GM12878 (cell line): ENCODE results near the gene PMF1. TPM values are rescaled to one million over a fixed set of nuclear protein-coding genes. Genes with fewer than 3 reads are reported as not detected.

ENCODE experiments used
- ATAC-seq: fragments of 200-7000 bp; cut with Tn5 transposase; 3 replicates; pipeline ENCODE4 v1.9.1; 2020; ENCODE audit warnings: mild to moderate bottlenecking, moderate library complexity
- BruUV-seq: library from RNA; stranded (reverse); fragments of 400-500 nt; replicated peaks from 2 replicates; lab custom pipeline; 2021; lab: Mats Ljungman, UMichigan
- CTCF ChIA-PET: fragments of 300-600 bp; sonication (Branson Sonifier 250); formaldehyde crosslinking; extraction: SDS; loops from one replicate; lab custom pipeline; 2021; ENCODE audit warnings: inconsistent platforms; lab: Yijun Ruan, JAX
- POLR2A ChIA-PET: fragments of 350-600 bp; formaldehyde crosslinking; extraction: SDS; loops from one replicate; lab custom pipeline; 2021; ENCODE audit warnings: inconsistent platforms; lab: Charles Lee
- RAD21 ChIA-PET: fragments of 300-600 bp; sonication (Branson Sonifier 250); formaldehyde crosslinking; loops from one replicate; lab custom pipeline; 2023; ENCODE audit warnings: antibody characterized with exemption; ENCODE audit not compliant: unreplicated experiment; lab: Charles Lee
- SMC1A ChIA-PET: fragments of 300-600 bp; sonication (Branson Sonifier 250); formaldehyde crosslinking; loops from one replicate; lab custom pipeline; 2023; ENCODE audit not compliant: unreplicated experiment, uncharacterized antibody; lab: Charles Lee
- DNase-seq: peaks from one replicate; pipeline ENCODE4 v3.0.0-alpha.2; 2011; ENCODE audit warnings: low read depth, low spot score
- FAIRE-seq: peaks from 3 replicates; lab custom pipeline; 2011; peaks lifted over from hg19 to GRCh38; lab: Jason Lieb, UNC
- H2AFZ ChIP-seq: 2 replicates; pipeline ENCODE4 v1.6.0; 2011; ENCODE audit warnings: low read depth, low read length, control low read depth; ENCODE audit not compliant: control insufficient read depth
- H3K27ac ChIP-seq: 2 replicates; pipeline ENCODE4 v1.5.1; 2011; ENCODE audit warnings: control low read depth; ENCODE audit not compliant: control insufficient read depth, insufficient read depth
- H3K27me3 ChIP-seq, 2 experiments: replicated peaks in 1 of 2; 2 replicates each; pipeline versions ENCODE4 v1.6.0 to v1.6.1; 2011; ENCODE audit warnings: low read length in 1 of 2; ENCODE audit not compliant: control insufficient read depth in 2 of 2, insufficient read depth in 2 of 2
- H3K36me3 ChIP-seq, 2 experiments: 2 replicates each; pipeline ENCODE4 v1.5.1; 2011; ENCODE audit warnings: low read length in 1 of 2; ENCODE audit not compliant: control insufficient read depth in 2 of 2, insufficient read depth in 2 of 2
- H3K4me1 ChIP-seq: 2 replicates; pipeline ENCODE4 v1.6.1; 2011; ENCODE audit warnings: mild to moderate bottlenecking, low read length, moderate library complexity, mixed read lengths; ENCODE audit not compliant: control insufficient read depth, insufficient read depth
- H3K4me2 ChIP-seq: 2 replicates; pipeline ENCODE4 v1.6.0; 2011; ENCODE audit warnings: control low read depth; ENCODE audit not compliant: control insufficient read depth, insufficient read depth
- H3K4me3 ChIP-seq: fragments of 200-600 bp; sonication (generic); 2 replicates; pipeline ENCODE4 v1.5.1; 2016
- H3K79me2 ChIP-seq: 2 replicates; pipeline ENCODE4 v1.6.0; 2011; ENCODE audit warnings: low read length; ENCODE audit not compliant: control insufficient read depth, insufficient read depth
- H3K9ac ChIP-seq: 2 replicates; pipeline ENCODE4 v1.8.0; 2011; ENCODE audit warnings: low read length, control low read depth, mixed read lengths; ENCODE audit not compliant: control insufficient read depth, insufficient read depth
- H3K9me3 ChIP-seq: replicated peaks from 3 replicates; pipeline ENCODE4 v1.5.1; 2011; ENCODE audit warnings: mild to moderate bottlenecking, low read length; ENCODE audit not compliant: control insufficient read depth, insufficient read depth
- H4K20me1 ChIP-seq: 2 replicates; pipeline ENCODE4 v1.6.0; 2011; ENCODE audit not compliant: control insufficient read depth, insufficient read depth
- BRCA1 ChIP-seq: IDR thresholded peaks from 2 replicates; pipeline ENCODE4 v1.6.1; 2011; ENCODE audit warnings: low read depth, low read length, improper control_type of control experiment
- CHD1 ChIP-seq: IDR thresholded peaks from 2 replicates; pipeline ENCODE4 v1.6.1; 2012; ENCODE audit warnings: low read depth, low read length, improper control_type of control experiment
- EGR1 ChIP-seq, 2 experiments: IDR thresholded peaks; 1 replicate in 1 of 2; 2 replicates in 1 of 2; pipeline ENCODE4 v1.6.1; 2011 to 2012; ENCODE audit warnings: low read depth in 2 of 2, low read length in 2 of 2, borderline replicate concordance in 1 of 2, mild to moderate bottlenecking in 1 of 2, moderate library complexity in 1 of 2
- MEF2B ChIP-seq: fragments of 450-650 bp; IDR thresholded peaks from 2 replicates; pipeline ENCODE4 v1.6.1; 2018; ENCODE audit warnings: mild to moderate bottlenecking, moderate library complexity; ENCODE audit not compliant: partially characterized antibody, poor library complexity, severe bottlenecking
- MYC ChIP-seq: IDR thresholded peaks from 2 replicates; pipeline ENCODE4 v1.6.1; 2011; ENCODE audit warnings: mild to moderate bottlenecking, low read length, moderate library complexity, inconsistent platforms; ENCODE audit not compliant: insufficient read depth, insufficient replicate concordance, insufficient read length, severe bottlenecking
- TCF3 ChIP-seq: IDR thresholded peaks from 2 replicates; pipeline ENCODE4 v1.6.1; 2012; ENCODE audit warnings: low read depth, mild to moderate bottlenecking, low read length, borderline replicate concordance; ENCODE audit not compliant: insufficient read depth
- WGBS: methylation state at CpG from one replicate; pipeline ENCODE4 v1.1.6; 2016; ENCODE audit warnings: low lambda C conversion rate; ENCODE audit not compliant: insufficient replicate concordance, insufficient coverage; ENCODE audit errors: missing lambda C conversion rate; 5-methylcytosine and 5-hydroxymethylcytosine counted together
- in situ Hi-C: fragments of 300-500 bp; cut with MboI; formaldehyde crosslinking; loops from 9 replicates; pipeline ENCODE4 v1.14.3; 2018; ENCODE audit warnings: mixed read lengths
- intact Hi-C: fragments of 100-400 bp; cut with micrococcal nuclease; formaldehyde crosslinking; loops from one replicate; pipeline ENCODE4 v1.14.2; 2022; ENCODE audit not compliant: unreplicated experiment
- polyA plus RNA-seq, 11 experiments: library from polyadenylated mRNA; depleted of rRNA in 4 of 11; unstranded in 6 of 11; stranded (reverse) in 5 of 11; fragments of >200 nt; fragmentation: Nextera tagmentation in 4 of 11; fragmentation: Illumina TruSeq in 1 of 11; extraction: Ambion mirVana in 4 of 11; extraction: Trizol in 1 of 11; gene quantifications; 1 replicate in 1 of 11; 2 replicates in 10 of 11; pipeline versions ENCODE4 v1.2.1 to v1.2.3, GENCODE V29; 2011 to 2016; ENCODE audit warnings: inconsistent platforms in 2 of 11, missing spikeins in 2 of 11, low read depth in 1 of 11
- total RNA-seq, 4 experiments: library from RNA; depleted of rRNA in 3 of 4; stranded (reverse); fragments of >200 nt in 3 of 4; fragmentation: Illumina TruSeq in 1 of 4; extraction: Trizol in 1 of 4; gene quantifications; 2 replicates each; pipeline versions ENCODE4 v1.2.1 to v1.2.3, GENCODE V29; 2013 to 2021
- TF ChIP-seq, protein P1 (sequence below): fragments of 150-350 bp; IDR thresholded peaks from 2 replicates; pipeline ENCODE4 v1.6.1; 2016; ENCODE audit warnings: low read depth, low read length
- TF ChIP-seq, protein P2 (sequence below): fragments of 450-650 bp; IDR thresholded peaks from 2 replicates; pipeline ENCODE4 v1.6.1; 2017; ENCODE audit warnings: mild to moderate bottlenecking, moderate library complexity
- TF ChIP-seq, protein P3 (sequence below): fragments of 450-650 bp; conservative IDR thresholded peaks from 2 replicates; pipeline ENCODE4 v1.6.1; 2017; ENCODE audit warnings: mild to moderate bottlenecking, moderate library complexity

The PMF1 gene
- total and polyA plus RNA-seq, 10 of the 15 experiments (the other 5 are each of a cell fraction or from before 2014, with no cell fraction given), result 6.7 to 105 (median 67.3) TPM

DNA sequence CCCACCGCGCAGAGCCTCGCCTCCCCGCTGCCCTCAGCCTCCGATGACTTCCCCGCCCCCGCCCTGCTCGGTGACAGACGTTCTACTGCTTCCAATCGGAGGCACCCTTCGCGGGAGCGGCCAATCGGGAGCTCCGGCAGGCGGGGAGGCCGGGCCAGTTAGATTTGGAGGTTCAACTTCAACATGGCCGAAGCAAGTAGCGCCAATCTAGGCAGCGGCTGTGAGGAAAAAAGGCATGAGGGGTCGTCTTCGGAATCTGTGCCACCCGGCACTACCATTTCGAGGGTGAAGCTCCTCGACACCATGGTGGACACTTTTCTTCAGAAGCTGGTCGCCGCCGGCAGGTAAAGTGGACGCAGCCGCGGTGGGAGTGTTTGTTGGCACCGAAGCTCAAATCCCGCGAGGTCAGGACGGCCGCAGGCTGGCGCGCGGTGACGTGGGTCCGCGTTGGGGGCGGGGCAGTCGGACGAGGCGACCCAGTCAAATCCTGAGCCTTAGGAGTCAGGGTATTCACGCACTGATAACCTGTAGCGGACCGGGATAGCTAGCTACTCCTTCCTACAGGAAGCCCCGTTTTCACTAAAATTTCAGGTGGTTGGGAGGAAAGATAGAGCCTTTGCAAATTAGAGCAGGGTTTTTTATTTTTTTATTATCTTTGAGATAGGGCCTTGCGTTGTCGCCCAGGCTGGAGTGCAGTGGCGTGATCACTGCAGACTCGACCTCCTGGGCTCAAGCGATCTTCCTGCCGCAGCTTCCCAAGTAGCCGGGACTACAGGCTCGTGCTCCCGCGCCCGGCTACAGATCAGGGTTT lies at the start of gene PMF1 (continued):
- TF ChIP-seq, protein P1, sequence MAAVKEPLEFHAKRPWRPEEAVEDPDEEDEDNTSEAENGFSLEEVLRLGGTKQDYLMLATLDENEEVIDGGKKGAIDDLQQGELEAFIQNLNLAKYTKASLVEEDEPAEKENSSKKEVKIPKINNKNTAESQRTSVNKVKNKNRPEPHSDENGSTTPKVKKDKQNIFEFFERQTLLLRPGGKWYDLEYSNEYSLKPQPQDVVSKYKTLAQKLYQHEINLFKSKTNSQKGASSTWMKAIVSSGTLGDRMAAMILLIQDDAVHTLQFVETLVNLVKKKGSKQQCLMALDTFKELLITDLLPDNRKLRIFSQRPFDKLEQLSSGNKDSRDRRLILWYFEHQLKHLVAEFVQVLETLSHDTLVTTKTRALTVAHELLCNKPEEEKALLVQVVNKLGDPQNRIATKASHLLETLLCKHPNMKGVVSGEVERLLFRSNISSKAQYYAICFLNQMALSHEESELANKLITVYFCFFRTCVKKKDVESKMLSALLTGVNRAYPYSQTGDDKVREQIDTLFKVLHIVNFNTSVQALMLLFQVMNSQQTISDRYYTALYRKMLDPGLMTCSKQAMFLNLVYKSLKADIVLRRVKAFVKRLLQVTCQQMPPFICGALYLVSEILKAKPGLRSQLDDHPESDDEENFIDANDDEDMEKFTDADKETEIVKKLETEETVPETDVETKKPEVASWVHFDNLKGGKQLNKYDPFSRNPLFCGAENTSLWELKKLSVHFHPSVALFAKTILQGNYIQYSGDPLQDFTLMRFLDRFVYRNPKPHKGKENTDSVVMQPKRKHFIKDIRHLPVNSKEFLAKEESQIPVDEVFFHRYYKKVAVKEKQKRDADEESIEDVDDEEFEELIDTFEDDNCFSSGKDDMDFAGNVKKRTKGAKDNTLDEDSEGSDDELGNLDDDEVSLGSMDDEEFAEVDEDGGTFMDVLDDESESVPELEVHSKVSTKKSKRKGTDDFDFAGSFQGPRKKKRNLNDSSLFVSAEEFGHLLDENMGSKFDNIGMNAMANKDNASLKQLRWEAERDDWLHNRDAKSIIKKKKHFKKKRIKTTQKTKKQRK, result no peak
- TF ChIP-seq TCF3, result 0 out of 2 replicates have a peak, but pooled peaks have one; percentile 19

DNA sequence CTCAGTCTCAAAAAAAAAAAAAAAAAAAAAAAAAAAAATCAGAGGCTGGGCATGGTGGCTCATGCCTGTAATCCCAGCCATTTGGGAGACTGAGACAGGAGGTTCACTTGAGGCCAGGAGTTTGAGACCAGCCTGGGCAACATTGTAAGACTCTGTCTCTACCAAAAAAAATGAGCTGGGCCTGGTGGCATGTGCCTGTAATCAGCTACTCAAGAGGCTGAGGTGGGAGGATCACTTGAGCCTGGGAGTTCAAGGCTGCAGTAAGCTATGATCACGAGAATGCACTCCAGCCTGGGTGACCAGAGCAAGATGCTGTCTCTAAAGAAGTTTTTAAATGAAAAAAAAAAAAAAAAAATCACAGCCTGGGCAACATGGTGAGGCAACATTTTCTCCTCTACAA lies 49.1 kb upstream of the PMF1 start:
- FAIRE-seq (no peak), ATAC-seq (no peak), DNase-seq (no peak)
- Histone ChIP-seq H3K4me2 (no peak overlapping the region), H3K36me3 (peaks cover 3 to 16% of the 10 kb centered on the region in 2 experiments), H3K27ac (no peak overlapping the region), H3K4me1 (peaks cover 19% of the 10 kb centered on the region), H3K79me2 (no peaks in the 10 kb centered on the region; the same call in 1 of the 2 replicates), H3K9ac (no peak overlapping the region), H4K20me1 (no peaks in the 10 kb centered on the region), H3K4me3 (no peak overlapping the region), H2AFZ (no peak overlapping the region), H3K27me3 (no peaks in the 10 kb centered on the region), H3K9me3 (peaks cover 4% of the 10 kb centered on the region)
- in situ Hi-C loops, result no loop called here
- 100% methylated on average over 1 of the region's 1 CpG for WGBS
- BruUV-seq, result no TSS peak
- RAD21 ChIA-PET, result interaction anchor here (0.7 to 2.0 kb wide), 6 partner anchors 12 to 328 kb away, joined by 3 to 10 read pairs (median 4); no protein-coding TSS in a partner anchor
- CTCF ChIA-PET, result interaction anchor here (0.6 to 1.5 kb wide), 6 partner anchors 8 to 195 kb away, joined by 3 to 4 read pairs (median 3); no protein-coding TSS in a partner anchor
- POLR2A ChIA-PET, result interaction anchor here (0.6 to 3.3 kb wide), 16 partner anchors 9 to 872 kb away, joined by 3 to 15 read pairs (median 4); partner anchors contain the start of genes PMF1, SEMA4A and SLC25A44
- intact Hi-C loops, result no loop called here
- SMC1A ChIA-PET, result interaction anchor here (0.6 to 2.4 kb wide), 15 partner anchors 8 to 194 kb away, joined by 3 to 10 read pairs (median 5); partner anchors contain the start of genes PMF1 and SLC25A44
- no peak for TF ChIP-seq EGR1 (IDR thresholded peaks at IDR 0.05; ENCODE audit: borderline replicate concordance in 1 of 2, low read depth in 2 of 2, low read length in 2 of 2)
- TF ChIP-seq MYC, result no peak
- TF ChIP-seq, protein P2, sequence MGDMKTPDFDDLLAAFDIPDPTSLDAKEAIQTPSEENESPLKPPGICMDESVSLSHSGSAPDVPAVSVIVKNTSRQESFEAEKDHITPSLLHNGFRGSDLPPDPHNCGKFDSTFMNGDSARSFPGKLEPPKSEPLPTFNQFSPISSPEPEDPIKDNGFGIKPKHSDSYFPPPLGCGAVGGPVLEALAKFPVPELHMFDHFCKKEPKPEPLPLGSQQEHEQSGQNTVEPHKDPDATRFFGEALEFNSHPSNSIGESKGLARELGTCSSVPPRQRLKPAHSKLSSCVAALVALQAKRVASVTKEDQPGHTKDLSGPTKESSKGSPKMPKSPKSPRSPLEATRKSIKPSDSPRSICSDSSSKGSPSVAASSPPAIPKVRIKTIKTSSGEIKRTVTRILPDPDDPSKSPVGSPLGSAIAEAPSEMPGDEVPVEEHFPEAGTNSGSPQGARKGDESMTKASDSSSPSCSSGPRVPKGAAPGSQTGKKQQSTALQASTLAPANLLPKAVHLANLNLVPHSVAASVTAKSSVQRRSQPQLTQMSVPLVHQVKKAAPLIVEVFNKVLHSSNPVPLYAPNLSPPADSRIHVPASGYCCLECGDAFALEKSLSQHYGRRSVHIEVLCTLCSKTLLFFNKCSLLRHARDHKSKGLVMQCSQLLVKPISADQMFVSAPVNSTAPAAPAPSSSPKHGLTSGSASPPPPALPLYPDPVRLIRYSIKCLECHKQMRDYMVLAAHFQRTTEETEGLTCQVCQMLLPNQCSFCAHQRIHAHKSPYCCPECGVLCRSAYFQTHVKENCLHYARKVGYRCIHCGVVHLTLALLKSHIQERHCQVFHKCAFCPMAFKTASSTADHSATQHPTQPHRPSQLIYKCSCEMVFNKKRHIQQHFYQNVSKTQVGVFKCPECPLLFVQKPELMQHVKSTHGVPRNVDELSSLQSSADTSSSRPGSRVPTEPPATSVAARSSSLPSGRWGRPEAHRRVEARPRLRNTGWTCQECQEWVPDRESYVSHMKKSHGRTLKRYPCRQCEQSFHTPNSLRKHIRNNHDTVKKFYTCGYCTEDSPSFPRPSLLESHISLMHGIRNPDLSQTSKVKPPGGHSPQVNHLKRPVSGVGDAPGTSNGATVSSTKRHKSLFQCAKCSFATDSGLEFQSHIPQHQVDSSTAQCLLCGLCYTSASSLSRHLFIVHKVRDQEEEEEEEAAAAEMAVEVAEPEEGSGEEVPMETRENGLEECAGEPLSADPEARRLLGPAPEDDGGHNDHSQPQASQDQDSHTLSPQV, result no peak
- TF ChIP-seq, protein P3, sequence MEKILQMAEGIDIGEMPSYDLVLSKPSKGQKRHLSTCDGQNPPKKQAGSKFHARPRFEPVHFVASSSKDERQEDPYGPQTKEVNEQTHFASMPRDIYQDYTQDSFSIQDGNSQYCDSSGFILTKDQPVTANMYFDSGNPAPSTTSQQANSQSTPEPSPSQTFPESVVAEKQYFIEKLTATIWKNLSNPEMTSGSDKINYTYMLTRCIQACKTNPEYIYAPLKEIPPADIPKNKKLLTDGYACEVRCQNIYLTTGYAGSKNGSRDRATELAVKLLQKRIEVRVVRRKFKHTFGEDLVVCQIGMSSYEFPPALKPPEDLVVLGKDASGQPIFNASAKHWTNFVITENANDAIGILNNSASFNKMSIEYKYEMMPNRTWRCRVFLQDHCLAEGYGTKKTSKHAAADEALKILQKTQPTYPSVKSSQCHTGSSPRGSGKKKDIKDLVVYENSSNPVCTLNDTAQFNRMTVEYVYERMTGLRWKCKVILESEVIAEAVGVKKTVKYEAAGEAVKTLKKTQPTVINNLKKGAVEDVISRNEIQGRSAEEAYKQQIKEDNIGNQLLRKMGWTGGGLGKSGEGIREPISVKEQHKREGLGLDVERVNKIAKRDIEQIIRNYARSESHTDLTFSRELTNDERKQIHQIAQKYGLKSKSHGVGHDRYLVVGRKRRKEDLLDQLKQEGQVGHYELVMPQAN, result no peak
- no peak for TF ChIP-seq BRCA1
- no peak for TF ChIP-seq CHD1
- no peak for TF ChIP-seq MEF2B
